Measurements from ENCODE around the gene EIF6. TPM values are rescaled to one million over a fixed set of nuclear protein-coding genes. Genes with fewer than 3 reads are reported as not detected.

The EIF6 gene
- total and polyA plus RNA-seq, 2 experiments from 2014 or later, result 149 to 215 TPM

- H3K4me3 ChIP-seq, result no peak overlapping the region
- no peak overlapping the region for H3K27ac ChIP-seq (ENCODE audit: low read depth)
- TF ChIP-seq EZH2 (IDR thresholded peaks at IDR 0.05; ENCODE audit: low read depth, unreplicated experiment) (no peak), NANOG (IDR thresholded peaks at IDR 0.05; ENCODE audit: borderline replicate concordance) (no peak), CTCF (conservative IDR thresholded peaks at IDR 0.05; ENCODE audit: low read depth in 2 of 2) (no peak), POLR2AphosphoS5 (IDR thresholded peaks at IDR 0.05; ENCODE audit: low read depth) (no peak), ETS1 (IDR thresholded peaks at IDR 0.05) (no peak), REST (IDR thresholded peaks at IDR 0.05; ENCODE audit: unreplicated experiment) (no peak), CREB1 (CRISPR knock-in tag; IDR thresholded peaks at IDR 0.05; ENCODE audit: low read depth) (no peak), ZNF462 (CRISPR knock-in tag; IDR thresholded peaks at IDR 0.05) (no peak), JUNB (IDR thresholded peaks at IDR 0.05; ENCODE audit: unreplicated experiment) (no peak), ZNF114 (CRISPR knock-in tag; IDR thresholded peaks at IDR 0.05) (no peak), EZH2phosphoT487 (IDR thresholded peaks at IDR 0.05; ENCODE audit: unreplicated experiment) (no peak), STAT1 (IDR thresholded peaks at IDR 0.05; ENCODE audit: unreplicated experiment) (no peak), ZNF331 (CRISPR knock-in tag; IDR thresholded peaks at IDR 0.05; ENCODE audit: low read depth) (no peak)
- DNase-seq (ENCODE audit: low spot score) (no peak), ATAC-seq (no peak)
- H2AFZ ChIP-seq, result no peak overlapping the region
- peaks cover 29% of the 10 kb centered on the region for H3K36me3 Mint-ChIP-seq (ENCODE audit: low read depth)
- H3K4me1 ChIP-seq (ENCODE audit: insufficient read depth), result peaks cover 6% of the 10 kb centered on the region; the same call in 1 of the 2 replicates
- no peak overlapping the region for H3K27ac Mint-ChIP-seq
- no peaks in the 10 kb centered on the region for H3K27me3 ChIP-seq (ENCODE audit: insufficient read depth)
- H3K79me2 ChIP-seq (replicated peaks; ENCODE audit: insufficient read depth), result peaks cover 30% of the 10 kb centered on the region
- no peaks in the 10 kb centered on the region; the same call in 2 of the 3 replicates for H3K9me3 Mint-ChIP-seq
- no peak overlapping the region for H3K4me2 ChIP-seq
- H4K20me1 ChIP-seq (replicated peaks; ENCODE audit: insufficient read depth), result peaks cover 16% of the 10 kb centered on the region; the same call in 1 of the 2 replicates
- peaks cover 13% of the 10 kb centered on the region; the same call in 1 of the 2 replicates for H3F3A ChIP-seq (replicated peaks; ENCODE audit: low read depth)
- H3K4me1 Mint-ChIP-seq, result peaks cover 15% of the 10 kb centered on the region
- H3K36me3 ChIP-seq (ENCODE audit: insufficient read depth), result peaks cover 14% of the 10 kb centered on the region
- H3K27me3 Mint-ChIP-seq (ENCODE audit: insufficient read depth, low read depth, poor library complexity), result peaks cover 20% of the 10 kb centered on the region
- peak overlapping the region; percentile 91 for H3K4me3 Mint-ChIP-seq
- H3K9me2 ChIP-seq (ENCODE audit: insufficient read depth), result no peaks in the 10 kb centered on the region
These were observed 1.7 kb upstream of the EIF6 start for GRCh38 chr20:35286077-35286898.
